Measurements from ENCODE around the gene TRDMT1. TPM values are rescaled to one million over a fixed set of nuclear protein-coding genes. Genes with fewer than 3 reads are reported as not detected.

Gene TRDMT1
- polyA plus RNA-seq, 1 donor from 2014 or later = 25.4 TPM

DNA sequence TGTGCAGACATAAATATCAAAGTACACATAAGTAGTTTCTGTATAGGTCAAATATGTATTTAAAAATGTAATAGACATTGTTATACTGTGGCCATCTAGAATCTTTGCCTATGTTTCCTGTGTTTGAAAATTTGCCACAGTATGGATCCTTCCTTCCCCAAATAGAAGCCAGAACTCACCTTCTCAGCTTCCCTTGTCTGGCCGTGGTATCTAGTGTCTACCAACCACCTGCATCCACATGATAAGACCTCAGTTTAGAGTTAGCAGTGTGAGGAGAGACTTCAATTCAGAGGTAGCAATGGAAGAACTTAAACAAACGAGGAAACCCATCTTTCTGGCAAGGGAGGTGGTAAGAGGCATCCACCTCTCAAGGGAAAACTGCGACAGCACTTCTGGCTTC is 4.9 kb downstream of the TRDMT1 start:
- H2AFZ ChIP-seq (ENCODE audit: low read depth, low read length) = no peak overlapping the region
- H3K9me3 ChIP-seq (ENCODE audit: low read length) = no peaks in the 10 kb centered on the region
- H3K27me3 ChIP-seq (ENCODE audit: insufficient read depth, low read depth, low read length) = no peaks in the 10 kb centered on the region
- no peak overlapping the region for H3K27ac ChIP-seq (ENCODE audit: low read length)
- no peak overlapping the region for H3K4me2 ChIP-seq (ENCODE audit: low read length)
- H3K9ac ChIP-seq (ENCODE audit: low read length) = no peak overlapping the region
- no peaks in the 10 kb centered on the region for H4K20me1 ChIP-seq (ENCODE audit: insufficient read depth)
- no peaks in the 10 kb centered on the region for H3K9me2 ChIP-seq (ENCODE audit: insufficient read depth, low read length)
- H3K36me3 ChIP-seq (ENCODE audit: insufficient read depth, low read length) = no peaks in the 10 kb centered on the region
- H3K4me3 ChIP-seq (ENCODE audit: low read length) = no peak overlapping the region
- TF ChIP-seq, protein P1, sequence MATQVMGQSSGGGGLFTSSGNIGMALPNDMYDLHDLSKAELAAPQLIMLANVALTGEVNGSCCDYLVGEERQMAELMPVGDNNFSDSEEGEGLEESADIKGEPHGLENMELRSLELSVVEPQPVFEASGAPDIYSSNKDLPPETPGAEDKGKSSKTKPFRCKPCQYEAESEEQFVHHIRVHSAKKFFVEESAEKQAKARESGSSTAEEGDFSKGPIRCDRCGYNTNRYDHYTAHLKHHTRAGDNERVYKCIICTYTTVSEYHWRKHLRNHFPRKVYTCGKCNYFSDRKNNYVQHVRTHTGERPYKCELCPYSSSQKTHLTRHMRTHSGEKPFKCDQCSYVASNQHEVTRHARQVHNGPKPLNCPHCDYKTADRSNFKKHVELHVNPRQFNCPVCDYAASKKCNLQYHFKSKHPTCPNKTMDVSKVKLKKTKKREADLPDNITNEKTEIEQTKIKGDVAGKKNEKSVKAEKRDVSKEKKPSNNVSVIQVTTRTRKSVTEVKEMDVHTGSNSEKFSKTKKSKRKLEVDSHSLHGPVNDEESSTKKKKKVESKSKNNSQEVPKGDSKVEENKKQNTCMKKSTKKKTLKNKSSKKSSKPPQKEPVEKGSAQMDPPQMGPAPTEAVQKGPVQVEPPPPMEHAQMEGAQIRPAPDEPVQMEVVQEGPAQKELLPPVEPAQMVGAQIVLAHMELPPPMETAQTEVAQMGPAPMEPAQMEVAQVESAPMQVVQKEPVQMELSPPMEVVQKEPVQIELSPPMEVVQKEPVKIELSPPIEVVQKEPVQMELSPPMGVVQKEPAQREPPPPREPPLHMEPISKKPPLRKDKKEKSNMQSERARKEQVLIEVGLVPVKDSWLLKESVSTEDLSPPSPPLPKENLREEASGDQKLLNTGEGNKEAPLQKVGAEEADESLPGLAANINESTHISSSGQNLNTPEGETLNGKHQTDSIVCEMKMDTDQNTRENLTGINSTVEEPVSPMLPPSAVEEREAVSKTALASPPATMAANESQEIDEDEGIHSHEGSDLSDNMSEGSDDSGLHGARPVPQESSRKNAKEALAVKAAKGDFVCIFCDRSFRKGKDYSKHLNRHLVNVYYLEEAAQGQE (IDR thresholded peaks at IDR 0.05; ENCODE audit: borderline replicate concordance) = no peak
- TF ChIP-seq EZH2 (IDR thresholded peaks at IDR 0.05; ENCODE audit: borderline replicate concordance, insufficient read depth, low read length, poor library complexity, severe bottlenecking) (no peak), TAF1 (IDR thresholded peaks at IDR 0.05; ENCODE audit: low read depth) (no peak), RAD21 (conservative IDR thresholded peaks at IDR 0.05) (no peak), EP300 (conservative IDR thresholded peaks at IDR 0.05; ENCODE audit: poor library complexity, severe bottlenecking) (no peak)
- peaks cover 48% of the 10 kb centered on the region for H3K79me2 ChIP-seq (replicated peaks; ENCODE audit: insufficient read depth, low read length)
- peaks cover 4% of the 10 kb centered on the region for H3F3A ChIP-seq (ENCODE audit: insufficient read depth, low read length, poor library complexity, severe bottlenecking)

DNA sequence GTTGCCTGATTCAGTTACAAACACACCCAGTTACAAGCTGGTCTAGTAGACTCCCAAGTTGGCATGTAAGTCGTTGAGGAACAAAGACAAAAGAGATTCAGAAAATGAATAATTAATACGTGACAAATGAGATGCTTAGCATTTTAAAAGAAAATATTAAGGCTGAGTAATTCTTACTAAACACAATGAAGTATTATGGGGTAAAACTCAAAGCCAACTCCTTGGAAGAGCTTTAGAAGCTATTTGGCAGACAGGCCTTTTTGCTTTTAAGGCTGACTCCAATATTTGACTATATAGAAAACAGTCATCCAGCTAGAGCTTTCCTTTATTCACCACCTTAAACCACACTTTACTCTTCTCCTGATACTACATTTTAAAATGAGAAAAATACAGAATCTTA is 5.4 kb downstream of the TRDMT1 start:
- Histone ChIP-seq H3K9ac (ENCODE audit: low read length) (no peak overlapping the region), H3K27ac (ENCODE audit: low read length) (no peak overlapping the region), H3K27me3 (ENCODE audit: insufficient read depth, low read depth, low read length) (no peaks in the 10 kb centered on the region), H3K9me3 (ENCODE audit: low read length) (no peaks in the 10 kb centered on the region), H3K4me2 (ENCODE audit: low read length) (no peak overlapping the region), H3K36me3 (ENCODE audit: insufficient read depth, low read length) (no peaks in the 10 kb centered on the region), H3K4me3 (ENCODE audit: low read length) (no peak overlapping the region), H3K79me2 (replicated peaks; ENCODE audit: insufficient read depth, low read length) (peaks cover 48% of the 10 kb centered on the region), H2AFZ (ENCODE audit: low read depth, low read length) (no peak overlapping the region), H3F3A (ENCODE audit: insufficient read depth, low read length, poor library complexity, severe bottlenecking) (peaks cover 4% of the 10 kb centered on the region), H4K20me1 (ENCODE audit: insufficient read depth) (no peaks in the 10 kb centered on the region), H3K9me2 (ENCODE audit: insufficient read depth, low read length) (no peaks in the 10 kb centered on the region)
- TF ChIP-seq POLR2AphosphoS5 (IDR thresholded peaks at IDR 0.05) = no peak
- TF ChIP-seq, protein P1 (IDR thresholded peaks at IDR 0.05; ENCODE audit: borderline replicate concordance) = no peak
- no peak for TF ChIP-seq RAD21 (conservative IDR thresholded peaks at IDR 0.05)
- TF ChIP-seq MXI1 (conservative IDR thresholded peaks at IDR 0.05; ENCODE audit: poor library complexity, severe bottlenecking) = no peak
- TF ChIP-seq EZH2 (IDR thresholded peaks at IDR 0.05; ENCODE audit: borderline replicate concordance, insufficient read depth, low read length, poor library complexity, severe bottlenecking) = no peak
- no peak for TF ChIP-seq EP300 (conservative IDR thresholded peaks at IDR 0.05; ENCODE audit: poor library complexity, severe bottlenecking)
- no peak for TF ChIP-seq SMC3 (conservative IDR thresholded peaks at IDR 0.05; ENCODE audit: poor library complexity)
- TF ChIP-seq, protein P2, sequence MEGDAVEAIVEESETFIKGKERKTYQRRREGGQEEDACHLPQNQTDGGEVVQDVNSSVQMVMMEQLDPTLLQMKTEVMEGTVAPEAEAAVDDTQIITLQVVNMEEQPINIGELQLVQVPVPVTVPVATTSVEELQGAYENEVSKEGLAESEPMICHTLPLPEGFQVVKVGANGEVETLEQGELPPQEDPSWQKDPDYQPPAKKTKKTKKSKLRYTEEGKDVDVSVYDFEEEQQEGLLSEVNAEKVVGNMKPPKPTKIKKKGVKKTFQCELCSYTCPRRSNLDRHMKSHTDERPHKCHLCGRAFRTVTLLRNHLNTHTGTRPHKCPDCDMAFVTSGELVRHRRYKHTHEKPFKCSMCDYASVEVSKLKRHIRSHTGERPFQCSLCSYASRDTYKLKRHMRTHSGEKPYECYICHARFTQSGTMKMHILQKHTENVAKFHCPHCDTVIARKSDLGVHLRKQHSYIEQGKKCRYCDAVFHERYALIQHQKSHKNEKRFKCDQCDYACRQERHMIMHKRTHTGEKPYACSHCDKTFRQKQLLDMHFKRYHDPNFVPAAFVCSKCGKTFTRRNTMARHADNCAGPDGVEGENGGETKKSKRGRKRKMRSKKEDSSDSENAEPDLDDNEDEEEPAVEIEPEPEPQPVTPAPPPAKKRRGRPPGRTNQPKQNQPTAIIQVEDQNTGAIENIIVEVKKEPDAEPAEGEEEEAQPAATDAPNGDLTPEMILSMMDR (IDR thresholded peaks at IDR 0.05; ENCODE audit: poor library complexity, severe bottlenecking) = no peak
- TF ChIP-seq TAF1 (IDR thresholded peaks at IDR 0.05; ENCODE audit: low read depth) = no peak
